WTC11 (cell line): ENCODE data around the gene RASSF4. TPM values are rescaled to one million over a fixed set of nuclear protein-coding genes. Genes with fewer than 3 reads are reported as not detected.

ENCODE experiments used
- AR ChIP-seq: fragments of 250-450 bp; sonication (Bioruptor Pico); IDR thresholded peaks from 2 replicates; pipeline ENCODE4 v1.9.0; 2021; ENCODE audit warnings: mild to moderate bottlenecking
- ATF1 ChIP-seq: sonication (generic); formaldehyde crosslinking; IDR thresholded peaks from 2 replicates; pipeline ENCODE4 v1.8.1; 2023; ENCODE audit warnings: mild to moderate bottlenecking, moderate library complexity, missing genetic modification reagents
- CBFB ChIP-seq: sonication (generic); formaldehyde crosslinking; IDR thresholded peaks from 2 replicates; pipeline ENCODE4 v1.8.1; 2022; ENCODE audit warnings: mild to moderate bottlenecking, low read depth, missing genetic modification reagents
- ELF4 ChIP-seq: sonication (generic); formaldehyde crosslinking; IDR thresholded peaks from 2 replicates; pipeline ENCODE4 v1.8.1; 2022; ENCODE audit warnings: low read depth, mild to moderate bottlenecking, moderate library complexity, missing genetic modification reagents
- FOXK1 ChIP-seq: sonication (generic); formaldehyde crosslinking; IDR thresholded peaks from 2 replicates; pipeline ENCODE4 v1.8.0; 2022; ENCODE audit warnings: mild to moderate bottlenecking, moderate library complexity, missing genetic modification reagents
- FOXP1 ChIP-seq: sonication (generic); formaldehyde crosslinking; IDR thresholded peaks from 2 replicates; pipeline ENCODE4 v1.8.0; 2022; ENCODE audit warnings: missing genetic modification reagents, mild to moderate bottlenecking, moderate library complexity, borderline replicate concordance
- GRHL2 ChIP-seq: fragments of 250-450 bp; sonication (Bioruptor Pico); IDR thresholded peaks from 2 replicates; pipeline ENCODE4 v1.8.0; 2022; ENCODE audit warnings: mild to moderate bottlenecking, moderate library complexity; ENCODE audit not compliant: insufficient replicate concordance, severe bottlenecking
- JUN ChIP-seq: sonication (generic); formaldehyde crosslinking; IDR thresholded peaks from 2 replicates; pipeline ENCODE4 v1.8.0; 2023; ENCODE audit warnings: mild to moderate bottlenecking, missing genetic modification reagents
- NR1H2 ChIP-seq: sonication (generic); formaldehyde crosslinking; IDR thresholded peaks from 2 replicates; pipeline ENCODE4 v1.9.0; 2021; ENCODE audit warnings: mild to moderate bottlenecking, moderate library complexity, missing genetic modification reagents
- NR3C1 ChIP-seq: sonication (generic); formaldehyde crosslinking; conservative IDR thresholded peaks from 2 replicates; pipeline ENCODE4 v1.8.1; 2023; ENCODE audit warnings: low read depth, mild to moderate bottlenecking, missing genetic modification reagents
- RELA ChIP-seq: sonication (generic); formaldehyde crosslinking; IDR thresholded peaks from 2 replicates; pipeline ENCODE4 v1.8.1; 2022; ENCODE audit warnings: missing genetic modification reagents, mild to moderate bottlenecking, borderline replicate concordance
- RORB ChIP-seq: fragments of 250-450 bp; sonication (Bioruptor Pico); IDR thresholded peaks from 2 replicates; pipeline ENCODE4 v1.9.0; 2021; ENCODE audit warnings: mild to moderate bottlenecking
- SP1 ChIP-seq: sonication (generic); formaldehyde crosslinking; conservative IDR thresholded peaks from 2 replicates; pipeline ENCODE4 v1.8.1; 2022; ENCODE audit warnings: missing genetic modification reagents
- TEAD1 ChIP-seq: sonication (generic); formaldehyde crosslinking; IDR thresholded peaks from 2 replicates; pipeline ENCODE4 v1.8.0; 2022; ENCODE audit warnings: mild to moderate bottlenecking, missing genetic modification reagents
- TEAD4 ChIP-seq: sonication (generic); formaldehyde crosslinking; IDR thresholded peaks from 2 replicates; pipeline ENCODE4 v1.8.0; 2022; ENCODE audit warnings: mild to moderate bottlenecking, missing genetic modification reagents
- ZNF263 ChIP-seq: sonication (generic); formaldehyde crosslinking; IDR thresholded peaks from 2 replicates; pipeline ENCODE4 v1.8.1; 2022; ENCODE audit warnings: low read depth, mild to moderate bottlenecking, moderate library complexity, missing genetic modification reagents
- total RNA-seq: library from RNA; stranded (reverse); gene quantifications from 3 replicates; pipeline ENCODE4 v1.2.3, GENCODE V29; 2021
- TF ChIP-seq, protein P1 (sequence below): sonication (generic); formaldehyde crosslinking; conservative IDR thresholded peaks from 2 replicates; pipeline ENCODE4 v1.8.1; 2022; ENCODE audit warnings: mild to moderate bottlenecking, missing genetic modification reagents
- TF ChIP-seq, protein P2 (sequence below): sonication (generic); formaldehyde crosslinking; IDR thresholded peaks from 2 replicates; pipeline ENCODE4 v1.8.1; 2022; ENCODE audit warnings: low read depth, mild to moderate bottlenecking, moderate library complexity, missing genetic modification reagents, borderline replicate concordance
- TF ChIP-seq, protein P3 (sequence below): sonication (generic); formaldehyde crosslinking; IDR thresholded peaks from 2 replicates; pipeline ENCODE4 v1.8.1; 2023; ENCODE audit warnings: mild to moderate bottlenecking, missing genetic modification reagents
- TF ChIP-seq, protein P4 (sequence below): sonication (generic); formaldehyde crosslinking; IDR thresholded peaks from 2 replicates; pipeline ENCODE4 v1.8.1; 2023; ENCODE audit warnings: mild to moderate bottlenecking, missing genetic modification reagents, moderate library complexity
- TF ChIP-seq, protein P5 (sequence below): fragments of 250-450 bp; sonication (Bioruptor Pico); IDR thresholded peaks from 2 replicates; pipeline ENCODE4 v1.9.0; 2021; ENCODE audit warnings: mild to moderate bottlenecking
- TF ChIP-seq, protein P6 (sequence below): fragments of 250-450 bp; sonication (Bioruptor Pico); IDR thresholded peaks from 2 replicates; pipeline ENCODE4 v2.1.2; 2022; ENCODE audit warnings: mild to moderate bottlenecking, moderate library complexity
- TF ChIP-seq, protein P7 (sequence below): fragments of 250-450 bp; sonication (Bioruptor Pico); conservative IDR thresholded peaks from 2 replicates; pipeline ENCODE4 v1.9.0; 2021; ENCODE audit warnings: mild to moderate bottlenecking
- TF ChIP-seq, protein P8 (sequence below): sonication (generic); formaldehyde crosslinking; IDR thresholded peaks from 2 replicates; pipeline ENCODE4 v1.8.0; 2022; ENCODE audit warnings: mild to moderate bottlenecking, missing genetic modification reagents
- TF ChIP-seq, protein P9 (sequence below): sonication (generic); formaldehyde crosslinking; IDR thresholded peaks from 2 replicates; pipeline ENCODE4 v1.8.1; 2022; ENCODE audit warnings: mild to moderate bottlenecking, moderate library complexity, missing genetic modification reagents

RASSF4 gene
- total RNA-seq, 1 experiment from 2014 or later = 15.7 TPM

DNA sequence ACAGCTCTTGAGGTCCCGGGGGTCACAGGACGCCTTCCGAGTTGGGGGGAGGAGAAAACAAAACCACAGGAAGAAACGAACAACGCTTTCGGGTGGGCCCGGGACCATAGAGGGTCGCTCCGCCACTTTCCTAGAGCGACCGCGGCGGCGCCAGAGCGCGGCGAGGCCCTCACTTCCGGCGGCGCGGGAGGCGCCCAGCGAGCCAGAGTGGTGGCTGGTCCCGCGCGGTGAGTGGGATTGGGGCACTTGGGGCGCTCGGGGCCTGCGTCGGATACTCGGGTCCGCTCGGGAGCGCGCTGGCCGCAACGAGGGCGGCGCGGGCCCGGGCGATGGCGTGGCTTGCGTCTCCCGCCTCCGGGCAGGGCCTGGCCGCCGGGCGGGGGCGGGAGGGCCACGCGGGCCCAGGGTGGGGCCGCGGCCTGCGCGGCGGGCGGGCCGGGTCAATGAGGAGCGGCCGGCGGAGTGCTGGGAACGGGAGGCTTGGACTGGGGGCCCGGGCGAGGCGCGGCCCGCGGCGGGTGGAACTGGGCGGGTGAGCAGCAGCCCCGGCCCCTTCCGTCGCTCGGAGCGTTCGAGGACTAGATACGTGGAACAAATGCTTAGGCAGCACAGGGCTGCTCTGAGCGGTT, 41.3 kb downstream of the RASSF4 start, which contains the start of gene ZNF22 (continued):
- TF ChIP-seq GRHL2 (CRISPR knock-in tag) = no peak
- peak; percentile 10; the same call in 1 of the 2 replicates for TF ChIP-seq JUN (CRISPR knock-in tag)
- TF ChIP-seq, protein P1, sequence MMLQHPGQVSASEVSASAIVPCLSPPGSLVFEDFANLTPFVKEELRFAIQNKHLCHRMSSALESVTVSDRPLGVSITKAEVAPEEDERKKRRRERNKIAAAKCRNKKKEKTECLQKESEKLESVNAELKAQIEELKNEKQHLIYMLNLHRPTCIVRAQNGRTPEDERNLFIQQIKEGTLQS (CRISPR knock-in tag) = no peak
- TF ChIP-seq, protein P2, sequence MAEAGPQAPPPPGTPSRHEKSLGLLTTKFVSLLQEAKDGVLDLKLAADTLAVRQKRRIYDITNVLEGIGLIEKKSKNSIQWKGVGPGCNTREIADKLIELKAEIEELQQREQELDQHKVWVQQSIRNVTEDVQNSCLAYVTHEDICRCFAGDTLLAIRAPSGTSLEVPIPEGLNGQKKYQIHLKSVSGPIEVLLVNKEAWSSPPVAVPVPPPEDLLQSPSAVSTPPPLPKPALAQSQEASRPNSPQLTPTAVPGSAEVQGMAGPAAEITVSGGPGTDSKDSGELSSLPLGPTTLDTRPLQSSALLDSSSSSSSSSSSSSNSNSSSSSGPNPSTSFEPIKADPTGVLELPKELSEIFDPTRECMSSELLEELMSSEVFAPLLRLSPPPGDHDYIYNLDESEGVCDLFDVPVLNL (CRISPR knock-in tag) = no peak
- TF ChIP-seq, protein P3, sequence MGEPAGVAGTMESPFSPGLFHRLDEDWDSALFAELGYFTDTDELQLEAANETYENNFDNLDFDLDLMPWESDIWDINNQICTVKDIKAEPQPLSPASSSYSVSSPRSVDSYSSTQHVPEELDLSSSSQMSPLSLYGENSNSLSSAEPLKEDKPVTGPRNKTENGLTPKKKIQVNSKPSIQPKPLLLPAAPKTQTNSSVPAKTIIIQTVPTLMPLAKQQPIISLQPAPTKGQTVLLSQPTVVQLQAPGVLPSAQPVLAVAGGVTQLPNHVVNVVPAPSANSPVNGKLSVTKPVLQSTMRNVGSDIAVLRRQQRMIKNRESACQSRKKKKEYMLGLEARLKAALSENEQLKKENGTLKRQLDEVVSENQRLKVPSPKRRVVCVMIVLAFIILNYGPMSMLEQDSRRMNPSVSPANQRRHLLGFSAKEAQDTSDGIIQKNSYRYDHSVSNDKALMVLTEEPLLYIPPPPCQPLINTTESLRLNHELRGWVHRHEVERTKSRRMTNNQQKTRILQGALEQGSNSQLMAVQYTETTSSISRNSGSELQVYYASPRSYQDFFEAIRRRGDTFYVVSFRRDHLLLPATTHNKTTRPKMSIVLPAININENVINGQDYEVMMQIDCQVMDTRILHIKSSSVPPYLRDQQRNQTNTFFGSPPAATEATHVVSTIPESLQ (CRISPR knock-in tag) = no peak
- TF ChIP-seq SP1 (CRISPR knock-in tag) = peak; percentile 66
- TF ChIP-seq FOXP1 (CRISPR knock-in tag) = peak; percentile 76; the same call in 1 of the 2 replicates
- 0 out of 2 replicates have a peak, but pooled peaks have one; percentile 35 for TF ChIP-seq ATF1 (CRISPR knock-in tag)
- TF ChIP-seq ZNF263 = peak; percentile 58; the same call in 1 of the 2 replicates
- 0 out of 2 replicates have a peak, but pooled peaks have one; percentile 41 for TF ChIP-seq CBFB (CRISPR knock-in tag)
- TF ChIP-seq, protein P4, sequence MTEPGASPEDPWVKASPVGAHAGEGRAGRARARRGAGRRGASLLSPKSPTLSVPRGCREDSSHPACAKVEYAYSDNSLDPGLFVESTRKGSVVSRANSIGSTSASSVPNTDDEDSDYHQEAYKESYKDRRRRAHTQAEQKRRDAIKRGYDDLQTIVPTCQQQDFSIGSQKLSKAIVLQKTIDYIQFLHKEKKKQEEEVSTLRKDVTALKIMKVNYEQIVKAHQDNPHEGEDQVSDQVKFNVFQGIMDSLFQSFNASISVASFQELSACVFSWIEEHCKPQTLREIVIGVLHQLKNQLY (CRISPR knock-in tag) = no peak
- TF ChIP-seq ELF4 = no peak
- TF ChIP-seq, protein P5, sequence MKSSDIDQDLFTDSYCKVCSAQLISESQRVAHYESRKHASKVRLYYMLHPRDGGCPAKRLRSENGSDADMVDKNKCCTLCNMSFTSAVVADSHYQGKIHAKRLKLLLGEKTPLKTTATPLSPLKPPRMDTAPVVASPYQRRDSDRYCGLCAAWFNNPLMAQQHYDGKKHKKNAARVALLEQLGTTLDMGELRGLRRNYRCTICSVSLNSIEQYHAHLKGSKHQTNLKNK (CRISPR knock-in tag) = no peak
- no peak for TF ChIP-seq AR
- TF ChIP-seq RELA (CRISPR knock-in tag) = 0 out of 2 replicates have a peak, but pooled peaks have one; percentile 59
- TF ChIP-seq, protein P6, sequence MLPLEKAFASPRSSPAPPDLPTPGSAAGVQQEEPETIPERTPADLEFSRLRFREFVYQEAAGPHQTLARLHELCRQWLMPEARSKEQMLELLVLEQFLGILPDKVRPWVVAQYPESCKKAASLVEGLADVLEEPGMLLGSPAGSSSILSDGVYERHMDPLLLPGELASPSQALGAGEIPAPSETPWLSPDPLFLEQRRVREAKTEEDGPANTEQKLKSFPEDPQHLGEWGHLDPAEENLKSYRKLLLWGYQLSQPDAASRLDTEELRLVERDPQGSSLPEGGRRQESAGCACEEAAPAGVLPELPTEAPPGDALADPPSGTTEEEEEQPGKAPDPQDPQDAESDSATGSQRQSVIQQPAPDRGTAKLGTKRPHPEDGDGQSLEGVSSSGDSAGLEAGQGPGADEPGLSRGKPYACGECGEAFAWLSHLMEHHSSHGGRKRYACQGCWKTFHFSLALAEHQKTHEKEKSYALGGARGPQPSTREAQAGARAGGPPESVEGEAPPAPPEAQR (CRISPR knock-in tag) = no peak
- TF ChIP-seq NR3C1 (CRISPR knock-in tag) = no peak
- TF ChIP-seq, protein P7, sequence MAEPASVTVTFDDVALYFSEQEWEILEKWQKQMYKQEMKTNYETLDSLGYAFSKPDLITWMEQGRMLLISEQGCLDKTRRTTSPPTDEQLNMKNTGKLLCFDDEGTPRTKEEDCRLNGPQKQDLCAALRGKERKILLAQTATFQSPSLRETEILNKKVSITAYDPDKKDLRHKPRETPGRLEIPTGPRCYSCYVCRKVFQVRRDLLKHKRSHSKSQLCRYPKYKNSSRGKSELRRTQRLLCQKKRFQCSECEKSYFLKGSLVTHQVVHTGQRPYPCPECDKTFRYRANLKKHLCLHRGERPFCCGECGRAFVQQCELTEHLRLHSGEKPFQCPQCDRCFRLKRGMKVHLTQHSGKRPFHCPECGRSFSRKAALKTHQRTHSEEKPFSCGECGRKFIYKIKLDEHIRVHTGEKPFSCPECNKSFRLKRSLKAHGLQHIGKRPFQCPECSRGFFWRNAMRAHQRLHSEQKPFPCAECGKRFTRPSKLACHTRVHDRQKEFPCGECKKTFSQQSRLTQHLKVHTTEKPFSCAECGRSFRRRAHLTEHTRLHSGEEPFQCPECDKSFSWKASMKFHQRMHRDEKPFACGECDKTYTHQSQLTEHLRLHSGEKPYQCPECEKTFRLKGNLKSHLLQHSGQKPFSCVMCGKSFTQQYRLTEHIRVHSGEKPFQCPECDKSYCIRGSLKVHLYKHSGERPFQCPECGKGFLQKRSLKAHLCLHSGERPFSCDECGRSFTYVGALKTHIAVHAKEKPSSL (CRISPR knock-in tag) = no peak
- no peak for TF ChIP-seq NR1H2 (CRISPR knock-in tag)
- peak; percentile 81; the same call in 1 of the 2 replicates for TF ChIP-seq TEAD1 (CRISPR knock-in tag)
- peak; percentile 84 for TF ChIP-seq FOXK1 (CRISPR knock-in tag)
- no peak for TF ChIP-seq TEAD4 (CRISPR knock-in tag)
- TF ChIP-seq, protein P8, sequence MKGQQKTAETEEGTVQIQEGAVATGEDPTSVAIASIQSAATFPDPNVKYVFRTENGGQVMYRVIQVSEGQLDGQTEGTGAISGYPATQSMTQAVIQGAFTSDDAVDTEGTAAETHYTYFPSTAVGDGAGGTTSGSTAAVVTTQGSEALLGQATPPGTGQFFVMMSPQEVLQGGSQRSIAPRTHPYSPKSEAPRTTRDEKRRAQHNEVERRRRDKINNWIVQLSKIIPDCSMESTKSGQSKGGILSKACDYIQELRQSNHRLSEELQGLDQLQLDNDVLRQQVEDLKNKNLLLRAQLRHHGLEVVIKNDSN = peak; percentile 59; the same call in 1 of the 2 replicates
- TF ChIP-seq, protein P9, sequence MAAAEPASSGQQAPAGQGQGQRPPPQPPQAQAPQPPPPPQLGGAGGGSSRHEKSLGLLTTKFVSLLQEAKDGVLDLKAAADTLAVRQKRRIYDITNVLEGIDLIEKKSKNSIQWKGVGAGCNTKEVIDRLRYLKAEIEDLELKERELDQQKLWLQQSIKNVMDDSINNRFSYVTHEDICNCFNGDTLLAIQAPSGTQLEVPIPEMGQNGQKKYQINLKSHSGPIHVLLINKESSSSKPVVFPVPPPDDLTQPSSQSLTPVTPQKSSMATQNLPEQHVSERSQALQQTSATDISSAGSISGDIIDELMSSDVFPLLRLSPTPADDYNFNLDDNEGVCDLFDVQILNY = peak; percentile 83; the same call in 1 of the 2 replicates
- TF ChIP-seq RORB (CRISPR knock-in tag) = no peak
